H1 (cell line): ENCODE results near the gene DIDO1. TPM values are rescaled to one million over a fixed set of nuclear protein-coding genes. Genes with fewer than 3 reads are reported as not detected.

Experiments used
- BRCA1 ChIP-seq: IDR thresholded peaks from 2 replicates; pipeline ENCODE4 v1.6.1; 2012; ENCODE audit warnings: low read depth, low read length, improper control_type of control experiment
- GABPA ChIP-seq: IDR thresholded peaks from 2 replicates; pipeline ENCODE4 v1.6.1; 2011; ENCODE audit warnings: mild to moderate bottlenecking, low read length, moderate library complexity, borderline replicate concordance; ENCODE audit not compliant: insufficient read depth
- HDAC2 ChIP-seq, 2 experiments: fragments of 300-600 bp in 1 of 2; sonication (generic) in 1 of 2; IDR thresholded peaks; 2 replicates each; pipeline ENCODE4 v1.6.1; 2011 to 2012; ENCODE audit warnings: low read depth in 2 of 2, low read length in 2 of 2, mild to moderate bottlenecking in 2 of 2, moderate library complexity in 2 of 2, borderline replicate concordance in 1 of 2, inconsistent platforms in 1 of 2
- POLR2A ChIP-seq, 2 experiments: IDR thresholded peaks; 1 replicate in 1 of 2; 2 replicates in 1 of 2; pipeline ENCODE4 v1.6.1; 2011; ENCODE audit warnings: low read depth in 2 of 2, low read length in 2 of 2, mild to moderate bottlenecking in 2 of 2; ENCODE audit errors: control extremely low read depth in 1 of 2
- polyA plus RNA-seq, 7 experiments: library from polyadenylated mRNA; depleted of rRNA in 3 of 7; stranded (reverse) in 5 of 7; unstranded in 2 of 7; fragments of >200 nt in 5 of 7; fragments of 200-250 nt in 2 of 7; gene quantifications; 1 replicate in 5 of 7; 2 replicates in 1 of 7; 4 replicates in 1 of 7; pipeline versions ENCODE4 v1.2.1 to v1.2.3, GENCODE V29; 2011 to 2013; ENCODE audit warnings: missing spikeins in 2 of 7, mixed read lengths in 2 of 7
- total RNA-seq: library from RNA; stranded (reverse); fragmentation: NEBNext Ultra II Directional; extraction: Animal tissue kit (Norgen Biotek cat#: 25700); gene quantifications from 2 replicates; pipeline ENCODE4 v1.2.1, GENCODE V29; 2021
- TF ChIP-seq, protein P1 (sequence below), 3 experiments: IDR thresholded peaks; 1 replicate in 2 of 3; 2 replicates in 1 of 3; pipeline versions ENCODE4 v1.5.1 to v1.6.1; 2011; ENCODE audit warnings: low read length in 3 of 3, mild to moderate bottlenecking in 3 of 3, inconsistent platforms in 2 of 3, low read depth in 1 of 3, moderate library complexity in 1 of 3; ENCODE audit not compliant: insufficient read depth in 1 of 3; ENCODE audit errors: control extremely low read depth in 1 of 3

DIDO1 gene
- total and polyA plus RNA-seq, 2 of the 8 experiments (the other 6 are each of a cell fraction or from before 2014, with no cell fraction given), result 53.6 to 82.8 TPM

DNA sequence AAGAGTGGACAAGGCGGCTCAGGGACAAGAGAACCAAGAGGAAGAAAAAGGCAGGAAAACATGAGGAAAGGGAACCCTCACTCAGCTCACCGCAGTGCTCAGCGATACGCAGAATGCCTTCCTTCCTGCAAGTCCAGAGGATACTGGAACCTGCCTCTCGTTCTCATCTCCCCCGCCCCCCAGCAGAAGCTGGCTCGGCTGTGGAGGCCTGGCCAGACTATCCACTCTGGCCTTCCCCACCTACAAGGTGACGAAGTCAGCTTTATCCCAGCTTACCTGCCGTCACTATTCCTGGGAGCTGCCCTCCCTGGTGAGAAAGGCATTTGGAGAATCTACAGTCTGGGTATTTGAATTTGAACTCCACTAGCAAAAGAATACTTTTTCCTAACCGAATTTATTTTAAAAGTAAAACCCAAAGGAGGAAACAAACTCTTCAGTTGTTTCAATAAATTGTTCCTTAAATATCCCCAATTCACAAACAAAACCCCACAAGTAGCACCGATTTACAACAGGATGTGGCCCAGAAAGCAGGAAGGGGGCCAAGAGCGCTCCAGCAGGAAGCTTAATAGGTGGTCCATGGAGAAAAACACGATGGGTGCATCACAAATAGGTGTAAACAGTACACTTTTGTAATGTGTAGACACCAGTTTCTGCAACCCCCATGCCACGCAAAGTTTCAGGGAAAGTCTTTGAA is 2.1 kb upstream of the DIDO1 start (continued):
- TF ChIP-seq GABPA (no peak), BRCA1 (no peak), POLR2A (IDR thresholded peaks at IDR 0.05; ENCODE audit: control extremely low read depth in 1 of 2, low read depth in 2 of 2, low read length in 2 of 2) (peak; percentile 49 to 82), HDAC2 (IDR thresholded peaks at IDR 0.05; ENCODE audit: borderline replicate concordance in 1 of 2, low read depth in 2 of 2, low read length in 2 of 2) (no peak)
- TF ChIP-seq, protein P1, sequence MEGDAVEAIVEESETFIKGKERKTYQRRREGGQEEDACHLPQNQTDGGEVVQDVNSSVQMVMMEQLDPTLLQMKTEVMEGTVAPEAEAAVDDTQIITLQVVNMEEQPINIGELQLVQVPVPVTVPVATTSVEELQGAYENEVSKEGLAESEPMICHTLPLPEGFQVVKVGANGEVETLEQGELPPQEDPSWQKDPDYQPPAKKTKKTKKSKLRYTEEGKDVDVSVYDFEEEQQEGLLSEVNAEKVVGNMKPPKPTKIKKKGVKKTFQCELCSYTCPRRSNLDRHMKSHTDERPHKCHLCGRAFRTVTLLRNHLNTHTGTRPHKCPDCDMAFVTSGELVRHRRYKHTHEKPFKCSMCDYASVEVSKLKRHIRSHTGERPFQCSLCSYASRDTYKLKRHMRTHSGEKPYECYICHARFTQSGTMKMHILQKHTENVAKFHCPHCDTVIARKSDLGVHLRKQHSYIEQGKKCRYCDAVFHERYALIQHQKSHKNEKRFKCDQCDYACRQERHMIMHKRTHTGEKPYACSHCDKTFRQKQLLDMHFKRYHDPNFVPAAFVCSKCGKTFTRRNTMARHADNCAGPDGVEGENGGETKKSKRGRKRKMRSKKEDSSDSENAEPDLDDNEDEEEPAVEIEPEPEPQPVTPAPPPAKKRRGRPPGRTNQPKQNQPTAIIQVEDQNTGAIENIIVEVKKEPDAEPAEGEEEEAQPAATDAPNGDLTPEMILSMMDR (IDR thresholded peaks at IDR 0.05; ENCODE audit: control extremely low read depth in 1 of 3, insufficient read depth in 1 of 3, low read depth in 1 of 3, low read length in 3 of 3), result no peak
